ENCODE data around the gene PRRT1B.
A peak's percentile ranks its signal among the peaks of the same experiment; 100 is the strongest.

PRRT1B gene

GRCh38 chr9:131522257-131523085, 22.9 kb upstream of the PRRT1B start:
- DNase-seq (ENCODE audit: low read depth in 2 of 2): no peak

GRCh38 chr9:131523086-131523388, 22.3 kb upstream of the PRRT1B start:
- no peak for DNase-seq (ENCODE audit: low read depth in 2 of 2)

GRCh38 chr9:131523451-131524435, 21.6 kb upstream of the PRRT1B start:
- DNase-seq (ENCODE audit: low read depth in 2 of 2): no peak

GRCh38 chr9:131524665-131525315, 20.5 kb upstream of the PRRT1B start:
- DNase-seq (ENCODE audit: low read depth in 2 of 2): no peak

- no peak for DNase-seq (ENCODE audit: low read depth in 2 of 2)
Observed at GRCh38 chr9:131525643-131526565, 19.4 kb upstream of the PRRT1B start.

GRCh38 chr9:131528186-131528585, 17.1 kb upstream of the PRRT1B start:
- no peak for DNase-seq (ENCODE audit: low read depth in 2 of 2)

GRCh38 chr9:131528886-131529505, 16.3 kb upstream of the PRRT1B start:
- DNase-seq (ENCODE audit: low read depth in 2 of 2): no peak

GRCh38 chr9:131529597-131530545, 15.5 kb upstream of the PRRT1B start:
- no peak for DNase-seq (ENCODE audit: low read depth in 2 of 2)

- DNase-seq (ENCODE audit: low read depth in 2 of 2): no peak
Observed at GRCh38 chr9:131530546-131530919, 14.8 kb upstream of the PRRT1B start.

GRCh38 chr9:131530920-131531832, 14.1 kb upstream of the PRRT1B start, which contains the start of gene UCK1:
TSS of gene UCK1 (minus strand) at chr9:131531263. CDS start at chr9:131531174, 89 bp downstream.
- DNase-seq (ENCODE audit: low read depth in 2 of 2): peak; percentile 39 to 43

GRCh38 chr9:131534721-131535237, 10.5 kb upstream of the PRRT1B start:
- DNase-seq (ENCODE audit: low read depth in 2 of 2): no peak

GRCh38 chr9:131537946-131538345, 7.4 kb upstream of the PRRT1B start:
- DNase-seq (ENCODE audit: low read depth in 2 of 2): no peak

GRCh38 chr9:131539223-131539923, 6.0 kb upstream of the PRRT1B start:
- no peak for DNase-seq (ENCODE audit: low read depth in 2 of 2)

GRCh38 chr9:131543141-131543540, 2.2 kb upstream of the PRRT1B start:
- DNase-seq (ENCODE audit: low read depth in 2 of 2): no peak

GRCh38 chr9:131545786-131546335, 538 bp downstream of the PRRT1B start:
- DNase-seq (ENCODE audit: low read depth in 2 of 2): no peak

- no peak for DNase-seq (ENCODE audit: low read depth in 2 of 2)
Observed at GRCh38 chr9:131546336-131547084, 1.2 kb downstream of the PRRT1B start.

Measured in stimulated activated CD8-positive, alpha-beta memory T cell treated with anti-CD3 and anti-CD28 coated beads, Interleukin-7, amount 100 ng/mL, for 1 hour (primary cell).